GM11168 (cell line): ENCODE data around the gene EP400.
"Not testable (repeated sequence)": the region's sequence is repeated elsewhere in the genome, so short reads cannot be mapped to it uniquely, and the experiment has no call there.

Source experiments
- in situ Hi-C: fragments of 300-500 bp; cut with MboI; formaldehyde crosslinking; loops from one replicate; pipeline ENCODE4 v1.12.0; 2022; ENCODE audit warnings: low sequenced_read_pairs; ENCODE audit not compliant: unreplicated experiment

Gene EP400

GRCh38 chr12:132040906-132041606 is 91.3 kb downstream of the EP400 start:
- in situ Hi-C loops: no loop called here

GRCh38 chr12:132043216-132043615 is 93.5 kb downstream of the EP400 start:
- in situ Hi-C loops: no loop called here

GRCh38 chr12:132043770-132044467 is 94.2 kb downstream of the EP400 start:
- in situ Hi-C loops: no loop called here

- in situ Hi-C loops: no loop called here
Observed at GRCh38 chr12:132044661-132045412, 95.1 kb downstream of the EP400 start.

- in situ Hi-C loops: no loop called here
Observed at GRCh38 chr12:132045751-132046150, 96.0 kb downstream of the EP400 start.

GRCh38 chr12:132046561-132046960 is 96.8 kb downstream of the EP400 start:
- in situ Hi-C loops: no loop called here

- in situ Hi-C loops: not testable (repeated sequence)
Observed at GRCh38 chr12:132047630-132048029, 97.9 kb downstream of the EP400 start.

- in situ Hi-C loops: no loop called here
Observed at GRCh38 chr12:132049442-132049841, 99.7 kb downstream of the EP400 start.

GRCh38 chr12:132049876-132050275 is 100.1 kb downstream of the EP400 start:
- in situ Hi-C loops: no loop called here

- in situ Hi-C loops: not testable (repeated sequence)
Observed at GRCh38 chr12:132051718-132052117, 102.0 kb downstream of the EP400 start.

GRCh38 chr12:132052196-132052932 is 102.6 kb downstream of the EP400 start:
- in situ Hi-C loops: no loop called here

- in situ Hi-C loops: no loop called here
Observed at GRCh38 chr12:132053338-132054330, 103.9 kb downstream of the EP400 start.

- in situ Hi-C loops: no loop called here
Observed at GRCh38 chr12:132054983-132055382, 105.2 kb downstream of the EP400 start.

- in situ Hi-C loops: no loop called here
Observed at GRCh38 chr12:132055535-132056096, 105.9 kb downstream of the EP400 start.

- in situ Hi-C loops: no loop called here
Observed at GRCh38 chr12:132056320-132056719, 106.6 kb downstream of the EP400 start.

GRCh38 chr12:132056951-132057350 is 107.2 kb downstream of the EP400 start:
- in situ Hi-C loops: no loop called here

GRCh38 chr12:132057691-132058090 is 107.9 kb downstream of the EP400 start:
- in situ Hi-C loops: no loop called here

- in situ Hi-C loops: no loop called here
Observed at GRCh38 chr12:132061197-132061596, 111.5 kb downstream of the EP400 start.
